ENCODE measurements around the gene CDRT4.

CDRT4 gene

DNA sequence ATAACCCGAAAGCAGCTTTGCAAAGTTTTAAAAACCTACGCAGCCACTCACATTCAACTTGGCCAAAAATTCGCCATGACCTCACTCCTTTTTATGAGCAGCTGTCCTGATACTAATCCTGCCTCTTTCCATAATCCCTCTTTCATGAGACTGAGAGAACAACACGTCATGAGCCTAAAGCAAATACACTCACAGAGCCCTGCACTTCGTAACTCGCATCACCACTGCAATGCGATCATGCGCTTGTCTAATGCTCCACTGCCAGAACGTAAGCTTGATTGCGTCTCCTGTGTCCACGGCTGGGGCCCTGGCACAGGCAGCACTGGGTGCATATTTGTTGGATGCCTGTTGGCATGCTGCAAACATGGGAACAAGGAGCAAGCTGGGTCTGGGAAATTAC is 36.2 kb downstream of the CDRT4 start:
- no peak for DNase-seq

DNA sequence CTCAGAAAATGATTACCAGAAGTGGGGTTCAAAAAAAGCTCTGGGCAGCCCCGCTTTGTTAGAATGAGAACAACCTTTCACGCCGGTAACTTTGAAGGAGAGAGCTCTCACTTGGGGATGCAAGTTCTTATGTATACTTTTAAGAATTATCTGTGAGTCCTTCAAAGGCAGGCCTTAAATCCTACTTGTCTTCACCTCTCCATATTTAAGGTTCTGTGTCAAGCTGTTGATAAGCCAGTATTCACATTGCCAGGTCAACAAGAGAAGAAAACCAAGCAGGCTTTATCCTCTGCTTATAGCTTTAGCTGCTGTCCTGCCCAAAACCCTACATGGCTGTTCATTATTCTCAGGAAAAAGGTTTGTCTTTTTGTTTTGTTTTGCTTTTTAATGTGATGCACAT is 42.9 kb downstream of the CDRT4 start:
- DNase-seq: no peak

DNA sequence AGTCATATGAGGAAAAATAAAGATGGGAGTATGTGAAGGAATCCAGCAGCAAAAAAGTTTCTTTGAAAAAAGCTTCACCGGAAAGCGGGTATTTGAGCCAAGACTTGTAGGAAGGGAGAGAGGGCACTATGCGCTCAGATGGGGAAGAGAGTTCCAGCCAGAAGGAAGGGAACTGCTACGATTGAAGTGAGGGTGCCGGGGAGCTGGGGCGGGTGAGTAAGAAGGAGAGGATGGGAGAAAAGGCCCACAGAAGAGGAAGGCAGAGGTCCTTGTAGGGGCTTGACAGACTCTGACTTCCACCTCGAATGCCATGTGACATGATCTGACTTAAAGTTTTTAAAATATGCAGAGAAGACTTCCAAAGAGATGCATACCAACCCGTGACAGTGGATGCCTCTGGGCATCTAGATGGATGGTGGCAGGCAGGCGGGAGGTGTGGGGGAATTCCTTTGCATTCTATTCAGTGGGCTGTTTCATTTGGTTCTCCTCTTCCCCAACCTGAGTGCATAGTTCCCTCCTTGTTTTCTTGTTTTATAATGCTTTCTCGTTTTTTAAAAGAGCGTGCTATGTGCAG is 44.9 kb downstream of the CDRT4 start:
- DNase-seq: no peak

DNA sequence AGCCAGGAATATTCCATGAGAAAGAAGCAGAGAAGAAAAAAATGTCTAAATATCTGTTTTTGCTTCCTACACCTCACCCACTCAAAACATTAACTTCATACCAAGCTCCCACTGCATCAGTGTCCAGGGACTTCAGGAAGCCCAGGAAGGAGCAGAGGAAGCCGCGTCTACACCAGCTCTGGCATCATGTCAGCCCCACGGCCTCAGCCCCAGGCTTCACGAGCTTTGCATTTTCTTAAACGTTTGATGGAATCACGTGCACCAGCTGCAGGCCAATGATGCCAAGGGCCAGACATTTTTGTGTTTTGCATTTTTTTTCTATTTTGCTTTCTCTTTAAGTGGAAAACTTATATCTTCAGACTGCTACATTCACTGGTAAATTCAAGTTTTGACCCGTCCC is 48.6 kb downstream of the CDRT4 start:
- no peak for DNase-seq

DNA sequence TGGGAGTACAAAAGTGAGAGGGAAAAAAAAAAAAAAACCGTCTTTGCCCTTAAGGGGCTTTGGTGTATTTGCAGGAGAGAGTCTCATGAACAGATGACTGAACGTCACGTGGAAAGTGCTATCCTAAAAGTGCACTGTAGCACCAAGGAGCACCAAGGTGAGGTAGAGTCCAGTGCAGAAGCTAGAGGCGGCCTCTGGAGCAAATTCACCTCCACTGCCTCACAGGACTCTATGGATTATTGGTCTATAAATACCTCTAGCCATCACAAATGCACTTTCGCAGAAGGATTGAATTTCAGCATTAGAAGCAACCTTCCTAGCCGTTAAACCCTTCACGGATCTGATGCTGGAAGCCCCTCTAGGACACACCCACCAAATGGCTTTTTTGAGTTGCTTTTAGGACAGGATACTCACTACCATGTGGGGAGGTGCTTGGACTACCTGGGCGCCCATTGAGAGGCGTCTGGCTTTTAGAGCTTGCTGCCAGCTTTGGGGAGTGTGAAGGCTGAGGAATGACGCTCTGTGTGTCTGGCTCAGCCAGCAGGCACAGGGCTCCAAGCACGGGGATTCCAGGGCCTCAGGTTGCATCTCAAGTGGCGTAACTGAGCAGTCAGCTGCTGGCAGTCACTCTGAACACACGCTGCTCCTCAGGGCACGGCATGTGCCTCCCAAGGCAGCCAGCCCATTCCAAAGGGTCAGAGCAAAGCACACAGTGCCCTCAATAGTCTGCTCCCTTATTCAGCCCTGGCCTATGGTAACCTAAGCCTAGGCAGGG is 52.7 kb downstream of the CDRT4 start:
- peak in 1 of 2 donors; percentile 30 for DNase-seq

DNA sequence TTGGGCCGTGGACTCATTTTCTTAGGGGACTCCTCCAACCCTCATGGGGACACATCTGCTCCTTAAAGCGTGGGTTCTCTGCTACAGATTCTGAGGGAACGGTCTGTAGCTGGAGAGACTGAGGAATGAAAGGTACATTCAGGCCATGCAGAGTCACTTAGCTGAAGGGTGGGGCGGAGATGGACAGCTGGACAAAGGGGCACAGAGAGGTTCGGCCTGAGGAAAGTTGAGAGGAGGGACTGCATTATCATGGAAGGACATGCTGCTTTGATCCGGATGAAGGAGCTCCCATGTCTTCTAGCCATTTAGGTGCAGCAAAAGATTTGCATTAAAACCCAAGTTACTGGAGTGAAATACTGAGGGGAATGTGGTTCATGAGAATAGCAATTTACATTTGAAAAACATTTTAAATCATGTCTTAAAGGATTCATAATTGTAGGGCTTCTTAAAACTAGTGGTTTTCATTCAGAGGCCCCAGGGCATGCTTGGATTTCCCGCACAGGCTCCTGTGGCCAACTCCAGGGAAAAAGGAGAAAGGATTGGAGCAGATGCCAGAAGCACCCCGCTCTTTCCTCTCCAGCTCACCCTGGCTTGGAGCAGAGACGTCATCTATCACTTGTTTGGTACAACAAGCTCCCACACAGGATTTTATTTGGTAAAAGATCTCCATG is 54.2 kb downstream of the CDRT4 start:
- no peak for DNase-seq

DNA sequence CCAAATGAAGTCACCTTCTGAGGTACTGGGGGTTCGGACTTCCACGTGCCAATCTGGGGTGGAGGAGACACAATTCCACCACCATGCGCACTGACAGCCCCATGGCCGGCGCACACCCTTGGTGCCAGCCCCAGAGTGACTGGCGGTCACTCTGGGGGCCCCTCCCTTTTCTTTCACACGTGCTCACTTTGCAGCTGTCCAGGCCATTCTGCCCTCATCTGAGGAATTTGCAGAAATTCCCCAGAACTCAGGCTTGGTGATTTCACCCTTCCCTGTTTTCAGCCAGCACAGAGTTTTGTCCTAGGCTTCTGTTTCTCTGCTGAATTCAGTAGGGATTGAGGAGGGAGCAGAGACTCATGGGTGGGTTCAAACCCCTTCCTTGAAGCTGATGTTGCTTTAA is 54.8 kb downstream of the CDRT4 start:
- no peak for DNase-seq

DNA sequence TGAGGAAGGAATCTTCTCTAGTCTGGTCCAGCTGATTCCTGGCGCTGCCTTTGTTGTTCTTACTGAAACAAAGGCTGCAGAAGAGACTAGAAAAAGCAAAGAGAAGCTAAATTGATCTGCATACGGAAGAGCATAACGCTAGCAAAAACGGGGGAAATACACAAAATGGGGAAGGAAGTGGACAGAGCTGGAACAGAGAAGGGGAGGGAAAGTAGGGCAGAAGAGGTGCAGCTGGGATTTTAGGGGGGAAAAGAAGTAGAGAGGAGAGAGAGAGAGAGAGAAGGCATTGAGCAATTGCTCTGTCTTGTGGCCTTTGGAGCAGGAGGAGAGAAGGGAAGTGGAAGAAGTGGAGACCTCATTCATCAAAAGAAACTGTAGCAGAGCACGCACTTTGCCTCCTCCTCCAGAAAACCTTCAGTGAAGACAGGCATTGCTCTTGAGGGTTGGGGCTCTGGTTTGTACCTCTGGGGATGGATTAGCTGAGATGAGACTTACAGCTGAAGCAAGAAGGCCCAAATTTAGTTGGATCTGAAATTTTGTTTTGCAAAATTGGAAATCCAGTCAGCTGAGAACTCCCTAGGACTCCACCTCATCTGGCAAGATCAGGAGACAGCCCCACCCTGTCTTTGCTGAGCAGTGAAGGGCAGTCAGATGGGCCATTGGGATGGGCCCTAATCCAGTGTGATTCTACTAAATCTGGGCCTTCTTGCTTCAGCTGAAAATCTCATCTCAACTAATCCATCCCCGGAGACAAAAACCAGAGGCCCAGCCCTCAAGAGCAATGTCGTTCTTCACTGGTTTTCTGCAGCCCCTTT is 55.8 kb downstream of the CDRT4 start:
- DNase-seq: no peak

DNA sequence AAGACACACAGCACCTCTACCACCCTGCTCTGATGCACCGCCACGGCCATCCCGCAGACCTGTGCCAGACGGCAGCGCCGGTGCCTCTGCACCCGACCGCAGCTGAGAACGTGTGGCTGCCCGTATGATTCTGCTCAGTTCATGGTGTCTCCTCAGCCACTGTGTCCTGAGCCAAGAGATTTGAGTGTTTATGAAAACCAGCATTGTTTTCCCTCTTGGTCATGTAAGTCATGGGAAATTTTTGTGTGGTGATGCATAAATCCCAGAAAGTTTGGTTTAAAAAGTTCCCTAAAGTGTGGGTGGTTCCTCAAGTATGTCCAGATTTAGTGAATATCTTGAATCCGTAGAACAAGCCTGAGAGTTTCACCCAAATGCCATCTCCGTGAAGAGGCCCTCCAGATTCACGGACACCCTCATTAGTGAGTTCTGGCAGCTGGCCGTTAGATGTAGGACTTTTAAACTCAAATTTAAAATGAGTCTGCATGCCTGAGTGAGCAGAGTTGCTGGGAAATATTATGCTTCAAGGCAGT is 57.6 kb downstream of the CDRT4 start:
- DNase-seq: no peak

DNA sequence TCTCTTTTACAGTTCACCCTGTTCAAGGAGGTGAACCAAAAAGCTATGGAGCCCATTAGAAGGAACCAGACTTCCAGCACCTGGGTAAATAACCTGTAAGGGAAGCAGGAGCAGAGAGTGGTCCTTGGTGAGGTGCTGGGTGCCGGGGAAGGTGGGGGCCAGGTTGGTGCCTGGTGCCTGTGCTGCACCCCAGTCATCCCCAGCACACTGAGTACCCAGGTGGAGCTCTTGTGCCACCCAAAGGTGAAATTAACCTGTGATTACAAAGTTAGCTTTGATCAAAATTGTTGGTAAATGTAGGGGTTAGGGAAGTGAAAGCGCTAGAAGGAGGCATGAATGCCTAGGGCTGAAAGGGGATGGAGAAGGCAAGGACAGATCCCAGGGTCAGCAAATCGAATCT is 58.6 kb downstream of the CDRT4 start:
- no peak for DNase-seq

DNA sequence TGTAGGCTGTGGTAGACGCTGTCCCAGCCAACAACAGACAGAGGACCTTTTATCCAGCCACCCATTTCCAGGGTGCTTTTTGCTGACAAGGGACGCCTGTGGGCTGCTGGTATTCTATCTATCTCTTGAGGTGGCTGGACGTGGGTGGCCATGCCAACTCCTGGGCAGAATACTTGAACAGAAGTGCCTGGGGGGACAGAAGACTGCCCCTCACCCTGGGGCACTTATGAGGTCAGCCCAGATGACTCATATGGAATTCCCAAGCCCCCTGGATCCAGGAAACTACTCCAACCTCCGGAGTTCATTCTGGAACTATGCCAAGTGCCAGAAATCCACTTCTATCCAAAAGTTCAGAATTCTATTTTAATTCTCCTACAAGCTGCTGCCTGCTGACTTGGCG is 61.3 kb downstream of the CDRT4 start:
- DNase-seq: no peak

DNA sequence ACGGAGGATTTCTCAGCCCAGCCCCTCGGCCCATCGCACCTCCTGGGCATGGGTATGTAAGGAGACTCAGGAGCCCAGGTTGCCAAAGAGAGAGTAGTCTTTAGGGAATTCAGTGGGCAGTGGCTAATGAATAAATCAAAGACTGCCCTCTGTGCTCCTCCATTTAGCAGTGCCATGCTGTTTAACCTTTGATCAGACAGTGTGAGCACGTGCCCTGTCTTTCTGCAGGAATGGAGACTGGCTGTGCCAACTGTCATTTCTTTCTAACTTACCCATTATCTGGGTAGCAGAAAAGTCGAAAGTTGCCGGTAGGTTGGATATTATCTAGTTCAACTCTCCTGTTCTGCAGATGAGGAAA is 62.4 kb downstream of the CDRT4 start:
- DNase-seq: no peak

DNA sequence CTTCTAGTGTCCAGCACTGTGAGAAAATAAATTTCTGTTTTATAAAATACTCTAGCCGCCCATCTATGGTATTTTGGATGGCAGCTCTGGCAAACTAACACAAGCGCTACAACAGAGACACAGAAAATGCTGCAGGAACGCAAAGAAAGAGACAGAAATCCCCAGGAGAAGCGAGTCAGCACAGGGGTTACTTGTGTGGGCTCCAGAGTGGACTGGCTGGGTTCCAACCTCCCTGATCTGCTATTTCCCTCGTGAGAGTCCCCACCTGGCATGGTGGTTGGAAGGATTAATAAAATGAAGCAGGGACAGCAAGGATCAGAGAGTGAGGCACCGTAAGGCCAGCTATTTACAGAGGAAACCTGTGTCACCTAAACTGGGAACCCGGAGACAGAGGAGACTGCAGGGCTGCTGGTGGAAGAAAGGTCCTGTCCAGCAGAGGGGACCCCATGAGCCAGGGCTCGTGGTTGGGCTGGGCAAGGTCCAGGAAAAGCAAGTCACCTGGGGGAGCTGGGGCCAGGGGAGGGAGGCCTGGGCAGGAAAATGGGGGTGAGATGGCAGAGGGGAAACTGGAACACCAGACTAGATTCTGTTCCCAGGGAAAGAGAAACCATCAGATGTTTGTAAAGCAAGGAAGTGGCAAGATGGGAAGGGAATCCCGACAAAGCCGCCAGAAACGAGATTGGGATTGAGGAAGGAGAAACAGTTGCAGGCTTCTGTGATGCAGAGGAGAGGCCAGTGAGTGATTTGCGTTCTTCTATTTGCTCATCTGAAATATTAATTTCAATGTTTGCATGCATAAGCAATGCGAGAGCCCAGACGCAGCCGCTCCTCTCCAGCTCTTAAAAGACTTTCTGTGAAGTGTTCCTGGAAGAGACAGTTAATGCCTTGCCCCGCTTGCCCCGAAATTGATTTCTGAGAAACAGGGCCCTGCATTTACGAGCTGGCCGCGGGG is 63.0 kb downstream of the CDRT4 start:
- no peak for DNase-seq

DNA sequence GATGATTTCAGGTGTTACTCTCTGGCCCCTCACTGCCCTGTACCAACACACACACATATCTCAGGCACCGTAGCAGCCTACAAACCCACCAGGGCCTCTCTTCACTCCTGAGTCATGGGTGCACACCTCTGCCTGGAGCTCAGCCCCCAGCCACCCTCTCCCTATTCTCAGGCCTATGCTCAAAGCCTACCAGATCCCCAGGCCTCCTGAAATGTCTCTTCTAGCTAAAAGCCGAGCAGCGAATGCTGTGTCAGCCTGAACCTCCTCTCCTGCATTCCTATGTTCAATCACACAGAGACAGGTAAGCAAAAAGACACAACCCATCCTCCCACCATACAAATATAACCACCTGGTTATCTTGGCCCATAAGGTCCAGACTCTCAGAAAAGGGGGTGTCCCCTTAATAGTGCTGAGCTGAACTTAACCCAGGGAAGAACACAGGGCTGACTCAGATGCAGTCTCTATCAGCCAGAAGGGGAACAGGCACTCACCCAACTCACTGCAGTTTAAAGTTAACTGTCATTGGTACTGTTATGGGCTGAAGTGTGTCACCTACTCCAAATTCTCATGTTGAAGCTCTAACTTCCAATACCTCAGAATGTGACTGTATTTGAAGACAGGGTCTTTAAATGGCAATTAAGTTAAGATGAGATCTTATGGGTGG is 64.0 kb downstream of the CDRT4 start:
- no peak for DNase-seq

DNA sequence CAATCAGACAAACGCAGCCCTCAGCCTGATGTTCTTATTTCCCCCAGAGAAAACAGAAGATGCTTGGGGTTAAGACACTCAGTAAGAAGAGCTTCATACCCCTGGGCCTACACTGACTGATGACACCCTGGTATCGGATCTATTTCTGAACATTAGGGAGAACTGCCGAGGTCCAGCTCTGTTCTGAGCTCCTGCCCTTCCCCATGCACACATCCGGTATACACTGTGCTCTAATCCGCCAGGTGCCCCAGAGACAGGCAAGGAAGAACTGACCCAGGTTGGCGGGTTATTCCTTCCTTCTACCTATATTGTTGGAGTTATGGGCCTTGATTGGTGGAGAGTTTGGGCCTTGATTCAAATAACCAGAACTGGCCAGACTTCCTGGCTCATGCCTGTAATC is 68.0 kb downstream of the CDRT4 start:
- DNase-seq: no peak

DNA sequence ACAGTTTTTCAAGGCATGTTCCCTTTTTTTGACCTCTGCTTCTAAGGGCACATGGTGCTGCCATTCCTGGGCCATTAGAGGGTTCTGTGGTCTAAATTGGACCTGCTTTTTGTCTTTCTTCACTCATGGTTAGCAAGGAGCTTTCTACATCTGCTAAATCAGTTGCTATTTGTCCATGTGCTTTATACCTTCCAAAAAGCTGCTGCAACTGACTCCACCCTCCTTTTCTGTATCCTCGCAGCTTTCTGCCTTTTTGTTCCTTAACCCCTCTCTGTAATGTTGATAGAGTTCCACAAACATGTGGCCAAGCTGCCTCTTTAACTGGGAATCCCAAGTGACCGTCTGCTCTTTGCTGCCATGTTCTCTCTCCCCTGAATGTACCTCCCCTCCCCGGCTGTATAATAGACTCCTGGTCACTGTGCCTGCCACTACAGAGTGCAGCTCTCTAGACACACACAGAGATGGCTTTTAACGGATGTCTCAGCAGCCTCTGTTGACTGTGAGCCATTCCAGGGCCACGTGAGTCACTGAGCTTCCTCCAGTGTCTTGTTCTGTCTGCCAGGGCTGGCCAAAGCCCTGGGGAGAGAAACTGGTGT is 68.6 kb downstream of the CDRT4 start:
- peak in 1 of 2 donors; percentile 25 for DNase-seq

DNA sequence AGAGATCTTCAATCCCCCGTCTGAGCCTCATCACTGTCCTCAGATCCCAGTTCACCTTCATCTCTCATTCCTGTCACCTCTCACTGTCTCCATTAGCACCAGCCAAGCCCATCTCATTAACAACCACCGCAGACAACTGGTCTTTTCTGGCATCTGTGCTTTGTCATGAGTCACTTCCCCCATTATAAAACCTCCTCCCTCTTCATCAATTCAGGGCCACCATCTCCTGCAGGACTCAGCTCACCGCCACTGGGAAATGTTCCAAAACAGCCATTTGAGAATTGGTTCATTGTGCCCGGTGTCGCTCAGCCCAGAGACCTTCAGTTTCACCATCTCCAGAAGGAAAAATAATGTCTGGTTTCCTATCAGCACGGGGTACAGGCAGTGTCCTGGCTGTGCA is 69.1 kb downstream of the CDRT4 start:
- DNase-seq: peak in 1 of 2 donors; percentile 21

DNA sequence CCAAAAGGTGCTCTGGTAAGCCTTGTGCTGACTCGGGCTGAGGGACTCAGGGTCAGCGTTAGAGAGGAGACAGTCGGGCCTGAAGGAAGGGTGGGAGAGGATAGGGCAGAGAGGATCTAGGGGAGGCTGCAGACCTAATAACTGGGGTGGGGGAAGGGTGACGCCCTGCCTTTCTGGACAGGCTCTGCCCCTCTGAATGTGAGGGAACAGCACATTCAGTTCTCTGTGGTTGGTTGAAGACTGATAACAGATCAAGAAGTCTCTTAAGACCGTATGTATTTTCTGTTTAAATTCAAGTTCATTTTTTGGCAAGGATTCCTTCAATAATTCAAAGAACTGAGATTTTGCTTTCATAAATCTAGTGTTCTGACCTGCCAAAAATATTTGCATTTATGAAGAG is 69.8 kb downstream of the CDRT4 start:
- DNase-seq: no peak

DNA sequence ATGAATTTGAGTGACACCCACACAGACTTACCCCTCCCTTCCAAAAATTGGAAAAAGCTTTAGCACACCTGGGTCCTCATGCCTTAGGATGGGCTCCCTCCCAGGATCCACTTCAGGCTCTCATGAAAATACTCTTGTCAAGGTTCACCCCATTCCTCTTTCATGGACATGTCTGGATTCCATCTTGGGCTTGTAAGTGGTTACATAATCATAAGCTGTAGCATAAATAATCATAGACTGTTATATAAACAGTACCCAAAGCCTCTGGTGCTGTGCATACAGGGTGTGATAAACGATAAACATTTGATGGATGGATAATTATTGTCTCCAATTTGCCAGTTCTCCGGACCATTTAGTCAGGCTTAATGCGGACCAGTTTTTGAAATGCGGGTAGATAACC is 72.3 kb downstream of the CDRT4 start:
- DNase-seq: no peak

DNA sequence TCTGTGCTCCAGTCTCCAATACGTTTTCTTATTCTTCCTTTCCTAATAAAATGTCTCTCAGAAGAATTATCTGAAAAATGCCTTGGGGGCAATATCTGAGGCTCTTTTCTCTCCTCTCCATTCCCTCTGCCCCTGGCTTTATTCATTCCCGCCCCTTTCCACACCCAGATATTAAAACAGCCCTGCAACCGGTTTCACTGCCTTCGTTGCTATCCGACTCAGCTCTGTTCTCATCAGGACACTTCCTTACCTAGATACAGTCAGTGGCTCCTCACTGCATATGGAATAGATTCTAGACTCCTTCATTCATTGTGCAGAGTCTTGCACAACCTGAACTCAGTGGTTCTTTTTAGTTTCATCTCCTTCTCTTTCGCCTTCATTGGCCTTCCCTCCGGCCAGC is 74.0 kb downstream of the CDRT4 start:
- DNase-seq: no peak

DNA sequence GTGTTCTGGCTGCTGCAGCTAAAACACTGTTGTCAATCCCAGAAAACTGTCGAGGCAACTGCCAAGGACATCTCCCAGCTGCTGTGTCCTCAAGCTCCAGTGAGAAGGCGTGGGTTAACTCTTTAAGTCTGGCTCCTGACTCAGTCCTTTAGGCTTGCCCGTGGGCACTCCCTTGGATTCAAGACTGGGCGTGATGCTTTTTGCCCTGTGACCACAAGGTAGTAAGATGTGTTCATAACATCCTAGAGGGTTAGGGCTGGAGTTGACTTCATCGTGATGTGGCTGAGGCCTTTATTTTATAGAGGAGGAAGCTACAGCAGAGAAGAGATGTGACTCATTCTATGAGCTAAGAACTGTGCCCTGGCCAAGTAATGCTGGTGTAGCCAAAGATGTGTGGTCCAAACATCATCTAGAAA is 75.1 kb downstream of the CDRT4 start:
- DNase-seq: no peak
